ENCODE measurements around the gene NUP214. TPM values are rescaled to one million over a fixed set of nuclear protein-coding genes. Genes with fewer than 3 reads are reported as not detected.

NUP214 gene
- total RNA-seq, 4 donors from 2014 or later, result 17.4 to 45.4 (median 31.1) TPM

- intact Hi-C loops (cut with DNase I), result no loop called here
- Histone ChIP-seq H3K27me3 (no peaks in the 10 kb centered on the region), H3K4me3 (no peak overlapping the region), H3K36me3 (peaks cover 3 to 80% (median 7%) of the 10 kb centered on the region in 3 donors), H3K27ac (peak overlapping the region in 1 of 4 donors; percentile 28), H3K4me1 (peaks cover 0 to 11% (median 0%) of the 10 kb centered on the region in 3 donors), H3K9me3 (peaks cover 0 to 6% (median 0%) of the 10 kb centered on the region in 3 donors)
- TF ChIP-seq POLR2A (IDR thresholded peaks at IDR 0.05), result no peak
- TF ChIP-seq, protein P1, sequence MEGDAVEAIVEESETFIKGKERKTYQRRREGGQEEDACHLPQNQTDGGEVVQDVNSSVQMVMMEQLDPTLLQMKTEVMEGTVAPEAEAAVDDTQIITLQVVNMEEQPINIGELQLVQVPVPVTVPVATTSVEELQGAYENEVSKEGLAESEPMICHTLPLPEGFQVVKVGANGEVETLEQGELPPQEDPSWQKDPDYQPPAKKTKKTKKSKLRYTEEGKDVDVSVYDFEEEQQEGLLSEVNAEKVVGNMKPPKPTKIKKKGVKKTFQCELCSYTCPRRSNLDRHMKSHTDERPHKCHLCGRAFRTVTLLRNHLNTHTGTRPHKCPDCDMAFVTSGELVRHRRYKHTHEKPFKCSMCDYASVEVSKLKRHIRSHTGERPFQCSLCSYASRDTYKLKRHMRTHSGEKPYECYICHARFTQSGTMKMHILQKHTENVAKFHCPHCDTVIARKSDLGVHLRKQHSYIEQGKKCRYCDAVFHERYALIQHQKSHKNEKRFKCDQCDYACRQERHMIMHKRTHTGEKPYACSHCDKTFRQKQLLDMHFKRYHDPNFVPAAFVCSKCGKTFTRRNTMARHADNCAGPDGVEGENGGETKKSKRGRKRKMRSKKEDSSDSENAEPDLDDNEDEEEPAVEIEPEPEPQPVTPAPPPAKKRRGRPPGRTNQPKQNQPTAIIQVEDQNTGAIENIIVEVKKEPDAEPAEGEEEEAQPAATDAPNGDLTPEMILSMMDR (IDR thresholded peaks at IDR 0.05), result no peak
- DNase-seq, result no peak
- WGBS, 2 donors, result 65 to 72% methylated on average over 7 of the region's 7 CpGs
Observed at GRCh38 chr9:131214286-131214856, 89.0 kb downstream of the NUP214 start.

- no peak for TF ChIP-seq POLR2A (IDR thresholded peaks at IDR 0.05)
- TF ChIP-seq, protein P1 (IDR thresholded peaks at IDR 0.05), result no peak
- 67 to 72% methylated on average over 3 to 4 of the region's 4 CpGs for WGBS, 2 donors
- Histone ChIP-seq H3K36me3 (peaks cover 3 to 81% (median 7%) of the 10 kb centered on the region in 3 donors), H3K4me1 (peaks cover 0 to 11% (median 0%) of the 10 kb centered on the region in 3 donors), H3K27ac (no peak overlapping the region), H3K27me3 (no peaks in the 10 kb centered on the region), H3K9me3 (peaks cover 0 to 6% (median 0%) of the 10 kb centered on the region in 3 donors), H3K4me3 (no peak overlapping the region)
- intact Hi-C loops (cut with DNase I), result no loop called here
- no peak for DNase-seq
Observed at GRCh38 chr9:131214876-131215275, 89.5 kb downstream of the NUP214 start.

DNA sequence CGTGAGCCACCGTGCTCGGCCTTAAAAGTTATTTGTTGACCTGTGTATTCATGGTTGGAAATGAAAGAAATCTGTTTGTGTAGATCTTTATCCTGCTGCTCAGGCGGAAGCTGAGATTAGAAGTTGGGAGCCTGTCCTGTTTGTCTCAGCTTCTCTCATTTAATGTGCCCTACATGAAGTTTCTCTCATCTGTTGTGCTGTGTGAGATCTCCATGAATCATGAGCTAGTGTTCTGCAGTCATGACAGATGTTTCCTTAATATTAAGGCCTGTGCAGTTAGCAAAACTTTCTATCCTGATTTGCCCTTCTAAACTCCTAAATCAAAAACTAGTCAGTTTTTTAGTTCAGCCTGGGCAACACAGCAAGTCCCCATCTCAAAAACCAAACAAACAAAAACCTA, 91.4 kb downstream of the NUP214 start:
- Histone ChIP-seq H3K27ac (peak overlapping the region in 2 of 4 donors; percentile 9 to 42), H3K36me3 (peaks cover 3 to 76% (median 7%) of the 10 kb centered on the region in 3 donors), H3K4me1 (peaks cover 0 to 11% (median 0%) of the 10 kb centered on the region in 3 donors), H3K4me3 (no peak overlapping the region), H3K27me3 (no peaks in the 10 kb centered on the region), H3K9me3 (peaks cover 0 to 5% (median 0%) of the 10 kb centered on the region in 3 donors)
- no peak for TF ChIP-seq POLR2A (IDR thresholded peaks at IDR 0.05)
- DNase-seq, result no peak
- intact Hi-C loops (cut with DNase I), result no loop called here
- WGBS, 2 donors, result 76 to 94% methylated on average over 4 of the region's 4 CpGs

DNA sequence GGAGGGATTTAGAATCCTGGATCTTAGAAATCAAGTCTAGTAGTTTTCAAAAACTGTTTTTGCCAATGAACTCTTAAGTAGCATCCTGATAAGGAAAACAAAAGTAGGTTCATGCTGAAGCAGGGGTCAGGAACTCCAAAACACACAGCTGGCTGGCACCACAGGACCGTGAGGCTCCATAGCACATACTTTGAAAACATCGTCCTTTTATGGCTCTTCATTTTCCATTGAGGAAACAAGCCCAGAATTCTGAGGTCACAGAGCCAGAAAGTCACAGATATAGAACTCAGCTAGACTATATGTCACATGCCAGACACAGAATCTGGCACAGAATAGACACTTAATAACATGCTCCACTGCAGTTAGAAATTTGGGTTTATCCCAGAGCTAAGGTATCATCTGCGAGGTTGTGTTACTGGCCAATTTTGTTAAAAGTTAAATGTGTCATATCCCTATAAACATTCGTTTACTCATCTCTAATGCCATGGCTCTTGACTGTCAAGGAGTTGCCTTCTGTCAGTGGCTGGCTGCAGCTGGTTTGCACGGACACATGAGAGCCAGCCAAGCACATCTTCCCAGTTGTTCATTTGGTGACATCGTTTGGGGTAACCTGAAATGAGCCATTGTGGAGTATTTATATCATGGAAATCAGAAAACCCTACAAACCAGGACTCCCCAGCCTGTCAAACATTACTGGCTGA, 92.1 kb downstream of the NUP214 start:
- H3K36me3 ChIP-seq, result peaks cover 3 to 74% (median 7%) of the 10 kb centered on the region in 3 donors
- intact Hi-C loops (cut with DNase I), result no loop called here

GRCh38 chr9:131218370-131218769, 93.0 kb downstream of the NUP214 start:
- no peak overlapping the region for H3K27ac ChIP-seq
- no peaks in the 10 kb centered on the region for H3K9me3 ChIP-seq
- no peaks in the 10 kb centered on the region for H3K27me3 ChIP-seq
- TF ChIP-seq, protein P1 (IDR thresholded peaks at IDR 0.05), result no peak
- no peak for TF ChIP-seq POLR2A (IDR thresholded peaks at IDR 0.05)
- peaks cover 3 to 82% (median 7%) of the 10 kb centered on the region in 3 donors for H3K36me3 ChIP-seq
- no peak overlapping the region for H3K4me3 ChIP-seq
- DNase-seq, result no peak
- 65 to 72% methylated on average over 3 to 5 of the region's 5 CpGs for WGBS, 2 donors
- intact Hi-C loops (cut with DNase I), result no loop called here
- peaks cover 0 to 11% (median 0%) of the 10 kb centered on the region in 3 donors for H3K4me1 ChIP-seq

More for the DNA sequence above, 92.1 kb downstream of the NUP214 start:
- DNase-seq, result no peak
- Histone ChIP-seq H3K27me3 (no peaks in the 10 kb centered on the region), H3K27ac (peak overlapping the region in 2 of 4 donors; percentile 9 to 42), H3K4me1 (peaks cover 0 to 11% (median 0%) of the 10 kb centered on the region in 3 donors), H3K9me3 (no peaks in the 10 kb centered on the region), H3K4me3 (no peak overlapping the region)
- 63 to 80% methylated on average over 6 of the region's 6 CpGs for WGBS, 2 donors
- TF ChIP-seq, protein P1 (IDR thresholded peaks at IDR 0.05), result no peak
- TF ChIP-seq POLR2A (IDR thresholded peaks at IDR 0.05), result no peak
